C4-2B (cell line): ENCODE data around the gene NFATC2.

Source experiments
- H3K27ac ChIP-seq: fragments of 450-650 bp; 2 replicates; pipeline ENCODE4 v1.5.1; 2017
- CTCF ChIP-seq: fragments of 450-650 bp; conservative IDR thresholded peaks from 2 replicates; pipeline ENCODE4 v1.5.1; 2017; ENCODE audit warnings: mild to moderate bottlenecking
- ZFX ChIP-seq: fragments of 450-650 bp; IDR thresholded peaks from 2 replicates; pipeline ENCODE4 v1.6.1; 2017

The NFATC2 gene

GRCh38 chr20:51404297-51405060 lies 138.0 kb downstream of the NFATC2 start:
- no peak overlapping the region for H3K27ac ChIP-seq
- no peak for TF ChIP-seq CTCF
- no peak for TF ChIP-seq ZFX

GRCh38 chr20:51403466-51404220 lies 138.9 kb downstream of the NFATC2 start:
- no peak overlapping the region for H3K27ac ChIP-seq
- TF ChIP-seq ZFX: no peak
- TF ChIP-seq CTCF: no peak

- H3K27ac ChIP-seq: no peak overlapping the region
- TF ChIP-seq ZFX: no peak
- no peak for TF ChIP-seq CTCF
These were observed 140.3 kb downstream of the NFATC2 start for GRCh38 chr20:51402201-51402600.

GRCh38 chr20:51401496-51401895 lies 141.0 kb downstream of the NFATC2 start:
- TF ChIP-seq CTCF (no peak), ZFX (no peak)
- no peak overlapping the region for H3K27ac ChIP-seq

- TF ChIP-seq ZFX (no peak), CTCF (no peak)
- no peak overlapping the region for H3K27ac ChIP-seq
These were observed 142.2 kb downstream of the NFATC2 start for GRCh38 chr20:51400051-51400926.

GRCh38 chr20:51399006-51399890 lies 143.3 kb downstream of the NFATC2 start:
- TF ChIP-seq CTCF: no peak
- TF ChIP-seq ZFX: no peak
- no peak overlapping the region for H3K27ac ChIP-seq
